SK-N-SH (cell line): ENCODE results near the gene TBC1D5. TPM values are rescaled to one million over a fixed set of nuclear protein-coding genes. Genes with fewer than 3 reads are reported as not detected.

Source experiments
- CTCF ChIA-PET: fragments of 300-600, 350-600 bp; formaldehyde crosslinking; extraction: SDS; loops from one replicate; lab custom pipeline; 2021; lab: Yijun Ruan, JAX
- POLR2A ChIA-PET: fragments of 350-600 bp; sonication (Branson Sonifier 250); formaldehyde crosslinking; extraction: SDS; loops from one replicate; lab custom pipeline; 2020; ENCODE audit warnings: antibody characterized with exemption, inconsistent platforms; lab: Yijun Ruan, JAX
- DNase-seq: peaks from one replicate; pipeline ENCODE4 v3.0.0; 2012
- H2AFZ ChIP-seq: fragments of 200-600 bp; sonication (generic); 2 replicates; pipeline ENCODE4 v1.8.1; 2016; ENCODE audit warnings: antibody characterized with exemption, mild to moderate bottlenecking, low read depth
- H3F3A ChIP-seq: fragments of 200-600 bp; sonication (generic); replicated peaks from 2 replicates; pipeline ENCODE3; 2016; ENCODE audit warnings: antibody characterized with exemption, mild to moderate bottlenecking; ENCODE audit not compliant: insufficient read depth
- H3K27ac ChIP-seq, 2 experiments: fragments of 200-500 bp in 1 of 2; fragments of 200-600 bp in 1 of 2; sonication (Bioruptor generic) in 1 of 2; sonication (generic), shearing (Covaris generic) in 1 of 2; 2 replicates each; pipeline versions ENCODE4 v1.5.1 to v1.6.1; 2014 to 2016; ENCODE audit warnings: low read depth in 2 of 2, inconsistent platforms in 1 of 2, low read length in 1 of 2, mild to moderate bottlenecking in 1 of 2, mixed read lengths in 1 of 2
- H3K27me3 ChIP-seq: fragments of 200-600 bp; sonication (generic), shearing (Covaris generic); 2 replicates; pipeline ENCODE4 v1.6.1; 2016; ENCODE audit warnings: mixed run types; ENCODE audit not compliant: insufficient read depth
- H3K36me3 ChIP-seq, 2 experiments: fragments of 200-500 bp in 1 of 2; fragments of 200-600 bp in 1 of 2; sonication (Bioruptor generic) in 1 of 2; sonication (generic) in 1 of 2; replicated peaks in 1 of 2; 2 replicates each; pipeline versions ENCODE3 to v1.5.1; 2014 to 2016; ENCODE audit warnings: low read length in 1 of 2, mild to moderate bottlenecking in 1 of 2; ENCODE audit not compliant: insufficient read depth in 2 of 2, control insufficient read depth in 1 of 2
- H3K4me1 ChIP-seq, 2 experiments: fragments of 200-500 bp in 1 of 2; fragments of 200-600 bp in 1 of 2; sonication (Bioruptor generic) in 1 of 2; sonication (generic), shearing (Covaris generic) in 1 of 2; 2 replicates each; pipeline versions ENCODE4 v1.5.1 to v1.6.1; 2014 to 2016; ENCODE audit warnings: low read depth in 1 of 2, low read length in 1 of 2, mixed run types in 1 of 2; ENCODE audit not compliant: insufficient read depth in 2 of 2, control insufficient read depth in 1 of 2
- H3K4me2 ChIP-seq: fragments of 200-600 bp; sonication (generic), shearing (Covaris generic); 2 replicates; pipeline ENCODE4 v1.6.1; 2017; ENCODE audit warnings: mixed run types
- H3K4me3 ChIP-seq, 2 experiments: fragments of 200-500 bp in 1 of 2; fragments of 200-600 bp in 1 of 2; sonication (Bioruptor generic) in 1 of 2; sonication (generic), shearing (Covaris generic) in 1 of 2; 2 replicates each; pipeline versions ENCODE4 v1.5.1 to v1.8.1; 2014 to 2016; ENCODE audit warnings: low read depth in 2 of 2, inconsistent platforms in 1 of 2, low read length in 1 of 2, mild to moderate bottlenecking in 1 of 2, mixed read lengths in 1 of 2, moderate library complexity in 1 of 2
- H3K79me2 ChIP-seq: fragments of 200-600 bp; sonication (generic); 2 replicates; pipeline ENCODE4 v1.8.1; 2017; ENCODE audit warnings: mild to moderate bottlenecking; ENCODE audit not compliant: insufficient read depth
- H3K9ac ChIP-seq: fragments of 200-600 bp; sonication (generic); 2 replicates; pipeline ENCODE4 v1.6.1; 2017; ENCODE audit warnings: mixed run types
- H3K9me2 ChIP-seq: fragments of 200-600 bp; sonication (generic); 2 replicates; pipeline ENCODE4 v1.6.1; 2017; ENCODE audit warnings: mixed run types
- H3K9me3 ChIP-seq: fragments of 200-600 bp; sonication (generic); 2 replicates; pipeline ENCODE4 v1.6.1; 2017; ENCODE audit warnings: mixed run types, mild to moderate bottlenecking, moderate library complexity
- H4K20me1 ChIP-seq: fragments of 200-600 bp; sonication (generic); 2 replicates; pipeline ENCODE4 v1.6.1; 2017; ENCODE audit warnings: mild to moderate bottlenecking, mixed run types; ENCODE audit not compliant: insufficient read depth
- CHD2 ChIP-seq: fragments of 150-350 bp; IDR thresholded peaks from 2 replicates; pipeline ENCODE4 v1.6.1; 2018; ENCODE audit warnings: low read length; ENCODE audit not compliant: partially characterized antibody
- CTCF ChIP-seq: fragments of 200-600 bp; sonication (generic); IDR thresholded peaks from 2 replicates; pipeline ENCODE4 v1.6.1; 2017; ENCODE audit warnings: antibody characterized with exemption, mild to moderate bottlenecking, moderate library complexity
- FOSL2 ChIP-seq: IDR thresholded peaks from 2 replicates; pipeline ENCODE4 v1.4.0; 2012; ENCODE audit warnings: low read depth, mild to moderate bottlenecking, moderate library complexity, borderline replicate concordance
- MAX ChIP-seq: IDR thresholded peaks from 2 replicates; pipeline ENCODE4 v1.4.0; 2012; ENCODE audit warnings: low read depth
- MEF2A ChIP-seq: IDR thresholded peaks from 2 replicates; pipeline ENCODE4 v1.4.0; 2012; ENCODE audit warnings: low read depth, borderline replicate concordance
- MXI1 ChIP-seq: IDR thresholded peaks from 2 replicates; pipeline ENCODE4 v1.6.1; 2012; ENCODE audit warnings: mild to moderate bottlenecking, low read depth, low read length, improper control_type of control experiment
- NFIC ChIP-seq: IDR thresholded peaks from 2 replicates; pipeline ENCODE4 v1.4.0; 2012; ENCODE audit warnings: borderline replicate concordance
- PBX3 ChIP-seq: IDR thresholded peaks from 2 replicates; pipeline ENCODE4; 2012
- RAD21 ChIP-seq: IDR thresholded peaks from 2 replicates; pipeline ENCODE4 v1.6.1; 2012; ENCODE audit warnings: mild to moderate bottlenecking, low read length
- RXRA ChIP-seq: IDR thresholded peaks from 2 replicates; pipeline ENCODE4 v1.4.0; 2012; ENCODE audit warnings: low read depth, mild to moderate bottlenecking, borderline replicate concordance
- SIN3A ChIP-seq: IDR thresholded peaks from 2 replicates; pipeline ENCODE4 v1.6.1; 2012; ENCODE audit warnings: low read depth, mild to moderate bottlenecking, low read length, moderate library complexity, borderline replicate concordance
- SMC3 ChIP-seq: IDR thresholded peaks from 2 replicates; pipeline ENCODE4 v1.6.1; 2012; ENCODE audit warnings: low read depth, low read length, improper control_type of control experiment
- TAF1 ChIP-seq: IDR thresholded peaks from 2 replicates; pipeline ENCODE4 v1.6.1; 2012; ENCODE audit warnings: low read depth, mild to moderate bottlenecking, low read length, moderate library complexity, borderline replicate concordance
- TEAD4 ChIP-seq: IDR thresholded peaks from 2 replicates; pipeline ENCODE4 v1.4.0; 2012; ENCODE audit warnings: mild to moderate bottlenecking, borderline replicate concordance; ENCODE audit not compliant: insufficient read depth
- USF1 ChIP-seq: IDR thresholded peaks from 2 replicates; pipeline ENCODE4 v1.4.0; 2012; ENCODE audit warnings: low read depth, borderline replicate concordance
- YY1 ChIP-seq: IDR thresholded peaks from 2 replicates; pipeline ENCODE4 v1.4.0; 2012; ENCODE audit warnings: low read depth, mild to moderate bottlenecking
- ZBTB33 ChIP-seq: IDR thresholded peaks from 2 replicates; pipeline ENCODE4 v1.4.0; 2012; ENCODE audit warnings: low read depth, borderline replicate concordance
- WGBS: methylation state at CpG from one replicate; pipeline ENCODE4 v1.1.6; 2017; ENCODE audit warnings: low lambda C conversion rate; 5-methylcytosine and 5-hydroxymethylcytosine counted together
- polyA plus RNA-seq, 3 experiments: library from polyadenylated mRNA; depleted of rRNA; stranded (reverse); fragments of >200 nt; gene quantifications; 2 replicates each; pipeline ENCODE4 v1.2.3, GENCODE V29; 2012

TBC1D5 gene
- polyA plus RNA-seq, 1 of the 3 experiments (the other 2 are of a cell fraction) = 19.5 TPM

GRCh38 chr3:17442332-17443049 is 299.9 kb downstream of the TBC1D5 start:
- Histone ChIP-seq H3F3A (no peaks in the 10 kb centered on the region), H3K9ac (no peak overlapping the region), H4K20me1 (no peaks in the 10 kb centered on the region), H2AFZ (no peak overlapping the region), H3K79me2 (no peaks in the 10 kb centered on the region; the same call in 1 of the 2 replicates), H3K4me1 (no peaks in the 10 kb centered on the region), H3K4me2 (no peak overlapping the region), H3K9me2 (no peaks in the 10 kb centered on the region), H3K36me3 (no peaks in the 10 kb centered on the region), H3K27me3 (no peaks in the 10 kb centered on the region), H3K9me3 (no peaks in the 10 kb centered on the region), H3K4me3 (no peak overlapping the region), H3K27ac (no peak overlapping the region)
- no peak for DNase-seq
- POLR2A ChIA-PET = no interaction called here
- CTCF ChIA-PET = interaction anchor here (0.9 kb wide), 1 partner anchor 396 kb away, joined by 3 read pairs; no protein-coding TSS in a partner anchor
- TF ChIP-seq RAD21 (no peak), FOSL2 (no peak), MEF2A (no peak), YY1 (no peak), CHD2 (no peak), MXI1 (no peak), TAF1 (no peak), MAX (no peak), SIN3A (no peak), TEAD4 (no peak), RXRA (no peak), USF1 (no peak), PBX3 (no peak)
- whole genome bisulfite sequencing = 89% methylated on average over 3 of the region's 3 CpGs

GRCh38 chr3:17433876-17434275 is 308.6 kb downstream of the TBC1D5 start:
- Histone ChIP-seq H4K20me1 (no peaks in the 10 kb centered on the region), H3K27me3 (no peaks in the 10 kb centered on the region), H3K4me3 (no peak overlapping the region), H3K4me2 (no peak overlapping the region), H2AFZ (no peak overlapping the region), H3F3A (no peaks in the 10 kb centered on the region), H3K27ac (no peak overlapping the region), H3K4me1 (peaks cover 4 to 8% of the 10 kb centered on the region in 2 experiments; a peak in 2 of 4 replicates), H3K9ac (no peak overlapping the region), H3K79me2 (no peaks in the 10 kb centered on the region; the same call in 1 of the 2 replicates), H3K9me2 (no peaks in the 10 kb centered on the region), H3K9me3 (no peaks in the 10 kb centered on the region), H3K36me3 (no peaks in the 10 kb centered on the region)
- ChIA-PET POLR2A (no interaction called here), CTCF (interaction anchor here (0.6 to 7.0 kb wide), 2 partner anchors 12 to 407 kb away, joined by 3 to 52 read pairs; no protein-coding TSS in a partner anchor)
- WGBS = 96% methylated on average over 2 of the region's 4 CpGs
- TF ChIP-seq SMC3 (no peak), CTCF (no peak), ZBTB33 (no peak), NFIC (no peak), USF1 (no peak)
- no peak for DNase-seq
